Measurements from ENCODE around the gene CEP83.

- TF ChIP-seq GABPA (IDR thresholded peaks at IDR 0.05; ENCODE audit: low read depth) (no peak), CHD2 (IDR thresholded peaks at IDR 0.05; ENCODE audit: low read length, partially characterized antibody) (no peak), CTCF (IDR thresholded peaks at IDR 0.05) (no peak), FOXJ3 (CRISPR knock-in tag; IDR thresholded peaks at IDR 0.05) (no peak), POLR2AphosphoS5 (IDR thresholded peaks at IDR 0.05; ENCODE audit: low read depth, low read length) (no peak), RXRA (IDR thresholded peaks at IDR 0.05; ENCODE audit: borderline replicate concordance, low read depth) (no peak), TAF1 (IDR thresholded peaks at IDR 0.05; ENCODE audit: borderline replicate concordance, low read depth, low read length) (no peak), ZBTB33 (IDR thresholded peaks at IDR 0.05; ENCODE audit: borderline replicate concordance, low read depth) (no peak)
Observed at GRCh38 chr12:94272280-94272679, 187.4 kb downstream of the CEP83 start.

Measured in SK-N-SH (cell line).